Umbilical cord (tissue), 2 donors: ENCODE results near the gene QTRT2. TPM values are rescaled to one million over a fixed set of nuclear protein-coding genes. Genes with fewer than 3 reads are reported as not detected.
A peak's percentile ranks its signal among the peaks of the same experiment; 100 is the strongest.

ENCODE experiments used
- DNase-seq: peaks from one replicate; pipeline ENCODE4 v3.0.0-alpha.2; 2015; ENCODE audit warnings: low spot score
- total RNA-seq: library from RNA; depleted of rRNA; stranded (reverse); fragments of >200 nt; gene quantifications from one replicate; pipeline ENCODE4 v1.2.3, GENCODE V29; 2014; ENCODE audit warnings: low replicate concordance; ENCODE audit not compliant: insufficient read depth

The QTRT2 gene
- 15.6 TPM for total RNA-seq

- peak; percentile 100 for DNase-seq
Measured at GRCh38 chr3:114056130-114057010, at the start of gene QTRT2, which contains the start of gene CCDC191. TSS of gene QTRT2 (plus strand) at chr3:114056737. CDS start at chr3:114065258, 8,521 bp downstream. TSS of gene CCDC191 (minus strand) at chr3:114056526. CDS start at chr3:114056466, 60 bp downstream.

GRCh38 chr3:114011059-114011797 lies 45.3 kb upstream of the QTRT2 start:
- no peak for DNase-seq

GRCh38 chr3:114014211-114014610 lies 42.3 kb upstream of the QTRT2 start:
- DNase-seq, result no peak

- DNase-seq, result no peak
Measured at GRCh38 chr3:114019486-114019885, 37.1 kb upstream of the QTRT2 start.

- no peak for DNase-seq
Measured at GRCh38 chr3:114020907-114021306, 35.6 kb upstream of the QTRT2 start.

GRCh38 chr3:114022145-114022802 lies 34.3 kb upstream of the QTRT2 start:
- no peak for DNase-seq

GRCh38 chr3:114025451-114025850 lies 31.1 kb upstream of the QTRT2 start:
- no peak for DNase-seq

- peak; percentile 95 for DNase-seq
Measured at GRCh38 chr3:114026331-114026730, 30.2 kb upstream of the QTRT2 start.

GRCh38 chr3:114033721-114034120 lies 22.8 kb upstream of the QTRT2 start:
- DNase-seq, result no peak

GRCh38 chr3:114034211-114034610 lies 22.3 kb upstream of the QTRT2 start:
- DNase-seq, result no peak

GRCh38 chr3:114034787-114035545 lies 21.6 kb upstream of the QTRT2 start:
- no peak for DNase-seq

- DNase-seq, result no peak
Measured at GRCh38 chr3:114035896-114036295, 20.6 kb upstream of the QTRT2 start.

GRCh38 chr3:114043205-114043604 lies 13.3 kb upstream of the QTRT2 start:
- DNase-seq, result no peak

GRCh38 chr3:114052216-114052615 lies 4.3 kb upstream of the QTRT2 start:
- DNase-seq, result no peak

- DNase-seq, result no peak
Measured at GRCh38 chr3:114057011-114057347, 442 bp downstream of the QTRT2 start.

GRCh38 chr3:114058646-114059045 lies 2.1 kb downstream of the QTRT2 start:
- no peak for DNase-seq

GRCh38 chr3:114060906-114061655 lies 4.5 kb downstream of the QTRT2 start:
- DNase-seq, result no peak

GRCh38 chr3:114067804-114068203 lies 11.3 kb downstream of the QTRT2 start:
- no peak for DNase-seq

GRCh38 chr3:114068336-114068735 lies 11.8 kb downstream of the QTRT2 start:
- no peak for DNase-seq

GRCh38 chr3:114071786-114072185 lies 15.2 kb downstream of the QTRT2 start:
- no peak for DNase-seq

GRCh38 chr3:114076711-114077110 lies 20.2 kb downstream of the QTRT2 start:
- no peak for DNase-seq
